WTC11 (cell line): ENCODE data around the gene AQP12B. TPM values are rescaled to one million over a fixed set of nuclear protein-coding genes. Genes with fewer than 3 reads are reported as not detected.

Experiments used
- ATAC-seq: fragments of 200-7000 bp; cut with Tn5 transposase; 2 replicates; pipeline ENCODE4 v1.10.0; 2021; ENCODE audit warnings: mild to moderate bottlenecking, moderate library complexity
- CTCF ChIA-PET: fragments of 300-600 bp; sonication (Branson Sonifier 250); formaldehyde crosslinking; loops from one replicate; lab custom pipeline; 2021; ENCODE audit warnings: antibody characterized with exemption; lab: Charles Lee
- POLR2A ChIA-PET: fragments of 350-600 bp; sonication (Branson Sonifier 250); formaldehyde crosslinking; loops from one replicate; lab custom pipeline; 2021; ENCODE audit warnings: antibody characterized with exemption; lab: Charles Lee
- DNase-seq: peaks from one replicate; pipeline ENCODE4 v3.0.0; 2021; ENCODE audit warnings: low spot score
- H3K27ac Mint-ChIP-seq: 2 replicates; pipeline ENCODE4 v1.8.0; 2021; ENCODE audit warnings: mixed read lengths
- H3K27me3 Mint-ChIP-seq: 2 replicates; pipeline ENCODE4 v1.8.0; 2021; ENCODE audit warnings: low read depth, mild to moderate bottlenecking, moderate library complexity, mixed read lengths
- H3K36me3 Mint-ChIP-seq: 2 replicates; pipeline ENCODE4 v1.8.0; 2021; ENCODE audit warnings: mixed read lengths
- H3K4me1 Mint-ChIP-seq: 2 replicates; pipeline ENCODE4 v1.8.0; 2022; ENCODE audit warnings: mixed read lengths
- H3K4me3 Mint-ChIP-seq: 2 replicates; pipeline ENCODE4 v1.8.0; 2021; ENCODE audit warnings: mild to moderate bottlenecking, moderate library complexity, mixed read lengths
- H3K9me3 Mint-ChIP-seq: 2 replicates; pipeline ENCODE4 v1.8.0; 2021; ENCODE audit warnings: mixed read lengths
- AR ChIP-seq: fragments of 250-450 bp; sonication (Bioruptor Pico); IDR thresholded peaks from 2 replicates; pipeline ENCODE4 v1.9.0; 2021; ENCODE audit warnings: mild to moderate bottlenecking
- ATF2 ChIP-seq: sonication (generic); formaldehyde crosslinking; IDR thresholded peaks from 2 replicates; pipeline ENCODE4 v1.8.1; 2022; ENCODE audit warnings: low read depth, missing genetic modification reagents, borderline replicate concordance
- ATF3 ChIP-seq: sonication (generic); formaldehyde crosslinking; conservative IDR thresholded peaks from 2 replicates; pipeline ENCODE4 v1.8.1; 2022; ENCODE audit warnings: mild to moderate bottlenecking, missing genetic modification reagents
- CBFB ChIP-seq: sonication (generic); formaldehyde crosslinking; IDR thresholded peaks from 2 replicates; pipeline ENCODE4 v1.8.1; 2022; ENCODE audit warnings: mild to moderate bottlenecking, low read depth, missing genetic modification reagents
- CDX4 ChIP-seq: fragments of 250-450 bp; sonication (Bioruptor Pico); IDR thresholded peaks from 2 replicates; pipeline ENCODE4 v1.9.0; 2021; ENCODE audit warnings: moderate library complexity, mild to moderate bottlenecking, inconsistent platforms, borderline replicate concordance
- HMGXB4 ChIP-seq: sonication (generic); formaldehyde crosslinking; IDR thresholded peaks from 2 replicates; pipeline ENCODE4 v1.8.1; 2023; ENCODE audit warnings: mild to moderate bottlenecking, moderate library complexity, missing genetic modification reagents
- MAX ChIP-seq: sonication (generic); formaldehyde crosslinking; IDR thresholded peaks from 2 replicates; pipeline ENCODE4 v1.8.0; 2022; ENCODE audit warnings: mild to moderate bottlenecking, missing genetic modification reagents
- NFATC4 ChIP-seq: fragments of 250-450 bp; sonication (Bioruptor Pico); IDR thresholded peaks from 2 replicates; pipeline ENCODE4 v1.9.0; 2021; ENCODE audit warnings: mild to moderate bottlenecking
- NR1H2 ChIP-seq: sonication (generic); formaldehyde crosslinking; IDR thresholded peaks from 2 replicates; pipeline ENCODE4 v1.9.0; 2021; ENCODE audit warnings: mild to moderate bottlenecking, moderate library complexity, missing genetic modification reagents
- RELA ChIP-seq: sonication (generic); formaldehyde crosslinking; IDR thresholded peaks from 2 replicates; pipeline ENCODE4 v1.8.1; 2022; ENCODE audit warnings: missing genetic modification reagents, mild to moderate bottlenecking, borderline replicate concordance
- RORB ChIP-seq: fragments of 250-450 bp; sonication (Bioruptor Pico); IDR thresholded peaks from 2 replicates; pipeline ENCODE4 v1.9.0; 2021; ENCODE audit warnings: mild to moderate bottlenecking
- ZNF138 ChIP-seq: sonication (generic); formaldehyde crosslinking; conservative IDR thresholded peaks from 2 replicates; pipeline ENCODE4 v1.8.1; 2022; ENCODE audit warnings: mild to moderate bottlenecking, moderate library complexity, missing genetic modification reagents
- ZNF396 ChIP-seq: fragments of 250-450 bp; sonication (Bioruptor Pico); IDR thresholded peaks from 2 replicates; pipeline ENCODE4 v1.8.0; 2021; ENCODE audit warnings: mild to moderate bottlenecking, moderate library complexity, borderline replicate concordance
- ZNF512 ChIP-seq: sonication (generic); formaldehyde crosslinking; IDR thresholded peaks from 2 replicates; pipeline ENCODE4 v1.8.1; 2022; ENCODE audit warnings: missing genetic modification reagents, borderline replicate concordance
- total RNA-seq: library from RNA; stranded (reverse); gene quantifications from 3 replicates; pipeline ENCODE4 v1.2.3, GENCODE V29; 2021

The AQP12B gene
- total RNA-seq, 1 experiment from 2014 or later, result not detected

GRCh38 chr2:240720686-240721595, 38.3 kb upstream of the AQP12B start:
- CTCF ChIA-PET, result interaction anchor here (1.0 kb wide), 1 partner anchor 80 kb away, joined by 3 read pairs; no protein-coding TSS in a partner anchor
- H3K9me3 Mint-ChIP-seq, result no peaks in the 10 kb centered on the region
- H3K27me3 Mint-ChIP-seq, result no peaks in the 10 kb centered on the region
- no peak overlapping the region for H3K4me3 Mint-ChIP-seq
- TF ChIP-seq HMGXB4 (CRISPR knock-in tag), result no peak
- TF ChIP-seq AR (CRISPR knock-in tag), result no peak
- TF ChIP-seq ATF3 (CRISPR knock-in tag), result no peak
- no peak for TF ChIP-seq ZNF396 (CRISPR knock-in tag)
- TF ChIP-seq ATF2, result no peak
- no peak for TF ChIP-seq NR1H2 (CRISPR knock-in tag)
- TF ChIP-seq NFATC4 (CRISPR knock-in tag), result no peak
- TF ChIP-seq MAX (CRISPR knock-in tag), result no peak
- no peak for TF ChIP-seq RELA (CRISPR knock-in tag)
- TF ChIP-seq CBFB, result no peak
- no peak for TF ChIP-seq ZNF138
- no peak for TF ChIP-seq RORB (CRISPR knock-in tag)
- TF ChIP-seq CDX4 (CRISPR knock-in tag), result no peak
- no peak for TF ChIP-seq ZNF512 (CRISPR knock-in tag)
- TF ChIP-seq, all 79 proteins: peak for 0
- DNase-seq, result no peak
- Mint-ChIP-seq H3K27ac (no peak overlapping the region), H3K4me1 (no peaks in the 10 kb centered on the region), H3K36me3 (peaks cover 28% of the 10 kb centered on the region)
- POLR2A ChIA-PET, result no interaction called here
- no peak for ATAC-seq
